ENCODE results near the gene TBL1Y. TPM values are rescaled to one million over a fixed set of nuclear protein-coding genes. Genes with fewer than 3 reads are reported as not detected.

Gene TBL1Y
- total RNA-seq, 1 donor from 2014 or later = 0.64 TPM

DNA sequence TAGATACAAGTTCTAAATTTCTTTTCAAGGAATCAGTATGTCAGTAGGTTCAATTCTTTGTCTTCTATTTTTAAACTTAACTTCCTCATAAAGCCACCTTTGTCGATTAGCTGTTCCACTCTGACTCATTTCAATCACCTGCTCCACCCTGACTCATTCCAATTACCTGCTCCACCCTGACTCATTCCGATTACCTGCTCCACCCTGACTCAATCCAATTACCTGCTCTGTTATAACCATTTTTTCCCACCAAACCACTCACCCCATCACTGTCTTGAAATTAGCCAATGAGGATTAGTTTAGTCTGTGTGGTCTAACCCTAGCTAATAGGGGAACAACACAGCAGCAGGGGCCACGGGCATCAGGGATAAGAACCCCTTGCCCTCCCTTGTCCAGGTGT lies 199.6 kb downstream of the TBL1Y start:
- no peaks in the 10 kb centered on the region for H3K79me2 ChIP-seq (ENCODE audit: insufficient read depth, low read length)
- H3K4me1 Mint-ChIP-seq (ENCODE audit: low read depth, unreplicated experiment) = peaks cover 4% of the 10 kb centered on the region
- no peak overlapping the region for H3K4me2 ChIP-seq (ENCODE audit: low read length)
- FAIRE-seq = no peak
- H3K27ac Mint-ChIP-seq (ENCODE audit: unreplicated experiment) = no peak overlapping the region
- H3K27ac ChIP-seq (ENCODE audit: low read depth, low read length) = no peak overlapping the region
- H3K36me3 ChIP-seq (ENCODE audit: insufficient read depth, low read length) = no peaks in the 10 kb centered on the region
- H3K4me3 ChIP-seq (ENCODE audit: insufficient read depth, low read depth, low read length) = no peak overlapping the region
- no peak overlapping the region for H3K9ac ChIP-seq (ENCODE audit: low read length)
- H4K20me1 ChIP-seq (ENCODE audit: insufficient read depth, low read length) = no peaks in the 10 kb centered on the region
- H3K36me3 Mint-ChIP-seq (ENCODE audit: low read depth, unreplicated experiment) = no peaks in the 10 kb centered on the region
- H3K27me3 ChIP-seq (ENCODE audit: insufficient read depth, low read length) = no peaks in the 10 kb centered on the region
- TF ChIP-seq EZH2 (IDR thresholded peaks at IDR 0.05; ENCODE audit: insufficient read depth, low read length) = no peak
- TF ChIP-seq, protein P1, sequence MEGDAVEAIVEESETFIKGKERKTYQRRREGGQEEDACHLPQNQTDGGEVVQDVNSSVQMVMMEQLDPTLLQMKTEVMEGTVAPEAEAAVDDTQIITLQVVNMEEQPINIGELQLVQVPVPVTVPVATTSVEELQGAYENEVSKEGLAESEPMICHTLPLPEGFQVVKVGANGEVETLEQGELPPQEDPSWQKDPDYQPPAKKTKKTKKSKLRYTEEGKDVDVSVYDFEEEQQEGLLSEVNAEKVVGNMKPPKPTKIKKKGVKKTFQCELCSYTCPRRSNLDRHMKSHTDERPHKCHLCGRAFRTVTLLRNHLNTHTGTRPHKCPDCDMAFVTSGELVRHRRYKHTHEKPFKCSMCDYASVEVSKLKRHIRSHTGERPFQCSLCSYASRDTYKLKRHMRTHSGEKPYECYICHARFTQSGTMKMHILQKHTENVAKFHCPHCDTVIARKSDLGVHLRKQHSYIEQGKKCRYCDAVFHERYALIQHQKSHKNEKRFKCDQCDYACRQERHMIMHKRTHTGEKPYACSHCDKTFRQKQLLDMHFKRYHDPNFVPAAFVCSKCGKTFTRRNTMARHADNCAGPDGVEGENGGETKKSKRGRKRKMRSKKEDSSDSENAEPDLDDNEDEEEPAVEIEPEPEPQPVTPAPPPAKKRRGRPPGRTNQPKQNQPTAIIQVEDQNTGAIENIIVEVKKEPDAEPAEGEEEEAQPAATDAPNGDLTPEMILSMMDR (IDR thresholded peaks at IDR 0.05; ENCODE audit: insufficient read depth, low read depth, low read length) = no peak
- no peaks in the 10 kb centered on the region for H3K27me3 Mint-ChIP-seq (ENCODE audit: low read depth, unreplicated experiment)
- H3K4me1 ChIP-seq (ENCODE audit: insufficient read depth, low read length) = no peaks in the 10 kb centered on the region
- no peak overlapping the region for H3K4me3 Mint-ChIP-seq (ENCODE audit: unreplicated experiment)
- no peak overlapping the region for H2AFZ ChIP-seq (ENCODE audit: low read depth, low read length)
- no peaks in the 10 kb centered on the region for H3K9me3 Mint-ChIP-seq (ENCODE audit: unreplicated experiment)
- no peak for DNase-seq (ENCODE audit: low read depth)
- H3K9me3 ChIP-seq (ENCODE audit: insufficient read depth, low read depth, low read length) = no peaks in the 10 kb centered on the region

DNA sequence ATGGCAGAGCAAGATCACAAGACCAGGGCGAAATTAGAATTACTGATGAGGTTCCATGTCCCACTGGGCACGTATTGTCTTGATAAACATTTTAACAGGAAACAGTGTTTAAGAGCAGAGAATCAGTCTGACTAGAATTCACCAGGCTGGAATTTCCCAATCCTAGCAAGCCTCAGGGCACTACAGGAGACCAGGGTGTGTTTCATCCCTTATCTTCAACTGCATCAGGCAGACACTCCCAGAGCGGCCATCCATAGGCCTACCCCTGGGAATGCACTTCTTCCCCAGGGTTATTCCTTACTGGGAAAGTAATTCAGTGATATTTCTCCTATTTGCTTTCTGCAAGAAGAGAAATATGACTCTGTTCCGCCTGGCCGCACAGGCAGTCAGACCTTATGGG lies 205.4 kb downstream of the TBL1Y start:
- TF ChIP-seq, protein P1 (IDR thresholded peaks at IDR 0.05; ENCODE audit: insufficient read depth, low read depth, low read length) = no peak
- TF ChIP-seq EZH2 (IDR thresholded peaks at IDR 0.05; ENCODE audit: insufficient read depth, low read length) = no peak
- H3K36me3 ChIP-seq (ENCODE audit: insufficient read depth, low read length) = no peaks in the 10 kb centered on the region
- no peak overlapping the region for H2AFZ ChIP-seq (ENCODE audit: low read depth, low read length)
- no peak for DNase-seq (ENCODE audit: low read depth)
- Mint-ChIP-seq H3K4me1 (ENCODE audit: low read depth, unreplicated experiment) (no peaks in the 10 kb centered on the region), H3K27ac (ENCODE audit: unreplicated experiment) (no peak overlapping the region), H3K4me3 (ENCODE audit: unreplicated experiment) (no peak overlapping the region), H3K27me3 (ENCODE audit: low read depth, unreplicated experiment) (no peaks in the 10 kb centered on the region), H3K9me3 (ENCODE audit: unreplicated experiment) (peaks cover 2% of the 10 kb centered on the region), H3K36me3 (ENCODE audit: low read depth, unreplicated experiment) (no peaks in the 10 kb centered on the region)
- no peak overlapping the region for H3K9ac ChIP-seq (ENCODE audit: low read length)
- no peak overlapping the region for H3K4me2 ChIP-seq (ENCODE audit: low read length)
- H3K27ac ChIP-seq (ENCODE audit: low read depth, low read length) = no peak overlapping the region
- no peak for FAIRE-seq
- H3K27me3 ChIP-seq (ENCODE audit: insufficient read depth, low read length) = no peaks in the 10 kb centered on the region
- no peaks in the 10 kb centered on the region for H3K4me1 ChIP-seq (ENCODE audit: insufficient read depth, low read length)
- no peaks in the 10 kb centered on the region for H3K79me2 ChIP-seq (ENCODE audit: insufficient read depth, low read length)
- no peaks in the 10 kb centered on the region for H3K9me3 ChIP-seq (ENCODE audit: insufficient read depth, low read depth, low read length)
- no peaks in the 10 kb centered on the region for H4K20me1 ChIP-seq (ENCODE audit: insufficient read depth, low read length)
- no peak overlapping the region for H3K4me3 ChIP-seq (ENCODE audit: insufficient read depth, low read depth, low read length)

DNA sequence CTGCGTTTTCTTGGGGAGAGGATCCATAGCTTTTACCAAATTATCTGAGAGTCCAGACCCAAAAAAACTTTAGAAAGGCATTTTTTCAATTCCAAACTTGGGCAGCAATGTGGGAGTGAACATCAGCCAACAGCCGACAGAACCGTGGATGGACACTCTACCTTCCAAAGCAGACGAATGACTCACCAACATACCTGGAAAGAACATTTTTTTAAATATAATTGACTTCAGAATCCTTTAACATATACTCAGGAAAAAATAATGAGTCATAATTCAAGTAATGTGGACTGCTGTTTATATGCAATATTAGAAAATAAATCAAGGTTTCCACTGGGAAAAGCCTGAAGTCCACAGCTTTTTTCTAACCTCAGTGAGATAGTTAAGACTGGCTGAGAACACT lies 211.7 kb downstream of the TBL1Y start:
- no peak overlapping the region for H2AFZ ChIP-seq (ENCODE audit: low read depth, low read length)
- Mint-ChIP-seq H3K4me1 (ENCODE audit: low read depth, unreplicated experiment) (no peaks in the 10 kb centered on the region), H3K9me3 (ENCODE audit: unreplicated experiment) (no peaks in the 10 kb centered on the region), H3K36me3 (ENCODE audit: low read depth, unreplicated experiment) (no peaks in the 10 kb centered on the region), H3K27me3 (ENCODE audit: low read depth, unreplicated experiment) (no peaks in the 10 kb centered on the region), H3K27ac (ENCODE audit: unreplicated experiment) (no peak overlapping the region), H3K4me3 (ENCODE audit: unreplicated experiment) (no peak overlapping the region)
- H4K20me1 ChIP-seq (ENCODE audit: insufficient read depth, low read length) = no peaks in the 10 kb centered on the region
- H3K27me3 ChIP-seq (ENCODE audit: insufficient read depth, low read length) = no peaks in the 10 kb centered on the region
- H3K4me1 ChIP-seq (ENCODE audit: insufficient read depth, low read length) = no peaks in the 10 kb centered on the region
- DNase-seq (ENCODE audit: low read depth) = no peak
- TF ChIP-seq, protein P1 (IDR thresholded peaks at IDR 0.05; ENCODE audit: insufficient read depth, low read depth, low read length) = no peak
- TF ChIP-seq EZH2 (IDR thresholded peaks at IDR 0.05; ENCODE audit: insufficient read depth, low read length) = no peak
- no peak for FAIRE-seq
- no peaks in the 10 kb centered on the region for H3K79me2 ChIP-seq (ENCODE audit: insufficient read depth, low read length)
- no peaks in the 10 kb centered on the region for H3K36me3 ChIP-seq (ENCODE audit: insufficient read depth, low read length)
- no peak overlapping the region for H3K4me2 ChIP-seq (ENCODE audit: low read length)
- no peak overlapping the region for H3K4me3 ChIP-seq (ENCODE audit: insufficient read depth, low read depth, low read length)
- H3K27ac ChIP-seq (ENCODE audit: low read depth, low read length) = no peak overlapping the region
- H3K9ac ChIP-seq (ENCODE audit: low read length) = no peak overlapping the region
- H3K9me3 ChIP-seq (ENCODE audit: insufficient read depth, low read depth, low read length) = no peaks in the 10 kb centered on the region

Data from astrocyte (in vitro differentiated cells and primary cell).